ENCODE measurements around the gene GSTK1.
"Not testable (repeated sequence)": the region's sequence is repeated elsewhere in the genome, so short reads cannot be mapped to it uniquely, and the experiment has no call there.

Gene GSTK1

DNA sequence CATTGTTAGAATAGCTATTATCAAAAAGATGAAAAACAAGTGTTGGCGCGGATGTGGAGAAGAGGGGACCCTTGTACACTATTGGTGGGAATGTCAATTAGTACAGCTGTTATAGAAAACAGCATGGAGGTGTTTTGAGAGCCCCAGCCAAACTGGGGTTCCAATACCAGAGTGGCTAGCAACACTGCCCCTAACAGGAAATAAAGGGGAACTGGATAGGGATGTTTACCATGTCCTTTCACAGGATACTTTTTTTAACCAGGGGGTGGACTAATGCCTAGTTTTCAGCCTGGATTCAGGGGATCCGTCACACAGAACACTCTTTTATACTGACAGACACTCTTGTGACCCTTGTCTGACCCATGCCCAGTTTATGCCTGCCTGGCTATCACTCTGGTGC is 6.9 kb upstream of the GSTK1 start:
- FAIRE-seq = no peak
- TF ChIP-seq, protein P1, sequence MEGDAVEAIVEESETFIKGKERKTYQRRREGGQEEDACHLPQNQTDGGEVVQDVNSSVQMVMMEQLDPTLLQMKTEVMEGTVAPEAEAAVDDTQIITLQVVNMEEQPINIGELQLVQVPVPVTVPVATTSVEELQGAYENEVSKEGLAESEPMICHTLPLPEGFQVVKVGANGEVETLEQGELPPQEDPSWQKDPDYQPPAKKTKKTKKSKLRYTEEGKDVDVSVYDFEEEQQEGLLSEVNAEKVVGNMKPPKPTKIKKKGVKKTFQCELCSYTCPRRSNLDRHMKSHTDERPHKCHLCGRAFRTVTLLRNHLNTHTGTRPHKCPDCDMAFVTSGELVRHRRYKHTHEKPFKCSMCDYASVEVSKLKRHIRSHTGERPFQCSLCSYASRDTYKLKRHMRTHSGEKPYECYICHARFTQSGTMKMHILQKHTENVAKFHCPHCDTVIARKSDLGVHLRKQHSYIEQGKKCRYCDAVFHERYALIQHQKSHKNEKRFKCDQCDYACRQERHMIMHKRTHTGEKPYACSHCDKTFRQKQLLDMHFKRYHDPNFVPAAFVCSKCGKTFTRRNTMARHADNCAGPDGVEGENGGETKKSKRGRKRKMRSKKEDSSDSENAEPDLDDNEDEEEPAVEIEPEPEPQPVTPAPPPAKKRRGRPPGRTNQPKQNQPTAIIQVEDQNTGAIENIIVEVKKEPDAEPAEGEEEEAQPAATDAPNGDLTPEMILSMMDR (IDR thresholded peaks at IDR 0.05; ENCODE audit: insufficient read depth, missing control alignments) = no peak
- no peak for DNase-seq (ENCODE audit: insufficient read length, low spot score)

DNA sequence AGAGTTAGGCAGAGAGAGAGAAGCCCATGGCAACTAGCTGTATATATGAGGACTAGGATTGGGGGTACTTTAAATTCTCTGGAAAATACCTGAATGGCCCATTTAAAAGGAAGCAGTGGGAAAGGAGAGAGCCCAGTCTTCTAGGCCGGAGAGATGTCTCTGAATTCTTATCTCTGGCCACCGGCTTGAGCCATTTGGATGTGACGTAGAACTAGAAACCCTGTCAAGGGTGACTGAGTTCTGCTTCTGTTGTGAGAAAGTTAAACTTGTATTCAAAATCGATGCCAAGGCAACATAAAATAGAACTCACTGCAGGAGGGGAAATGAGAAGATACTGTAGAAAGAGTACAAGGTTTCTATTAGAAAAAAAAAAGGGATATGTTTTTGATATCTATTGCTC is 6.3 kb upstream of the GSTK1 start:
- TF ChIP-seq, protein P1 (IDR thresholded peaks at IDR 0.05; ENCODE audit: insufficient read depth, missing control alignments) = no peak
- no peak for DNase-seq (ENCODE audit: insufficient read length, low spot score)
- FAIRE-seq = no peak

DNA sequence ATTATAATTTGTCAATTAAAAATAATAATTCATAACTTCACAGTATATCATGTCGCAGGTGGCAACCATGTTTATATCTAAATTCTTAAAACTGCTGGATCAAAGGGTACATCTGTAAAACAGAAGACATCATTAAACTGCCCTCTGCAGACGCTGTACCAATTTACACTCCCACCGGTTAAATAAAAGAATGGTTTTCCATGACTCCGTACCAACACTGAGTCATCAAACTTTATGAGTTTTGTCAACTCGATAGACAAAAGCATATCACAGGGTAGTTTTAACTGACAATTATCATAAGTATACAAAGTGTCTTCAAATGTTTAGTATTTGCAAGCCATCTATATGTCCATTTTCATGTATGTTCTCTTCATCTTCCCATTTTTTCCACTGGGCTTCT is 5.7 kb upstream of the GSTK1 start:
- TF ChIP-seq, protein P1 (IDR thresholded peaks at IDR 0.05; ENCODE audit: insufficient read depth, missing control alignments) = no peak
- no peak for FAIRE-seq
- DNase-seq (ENCODE audit: insufficient read length, low spot score) = no peak

DNA sequence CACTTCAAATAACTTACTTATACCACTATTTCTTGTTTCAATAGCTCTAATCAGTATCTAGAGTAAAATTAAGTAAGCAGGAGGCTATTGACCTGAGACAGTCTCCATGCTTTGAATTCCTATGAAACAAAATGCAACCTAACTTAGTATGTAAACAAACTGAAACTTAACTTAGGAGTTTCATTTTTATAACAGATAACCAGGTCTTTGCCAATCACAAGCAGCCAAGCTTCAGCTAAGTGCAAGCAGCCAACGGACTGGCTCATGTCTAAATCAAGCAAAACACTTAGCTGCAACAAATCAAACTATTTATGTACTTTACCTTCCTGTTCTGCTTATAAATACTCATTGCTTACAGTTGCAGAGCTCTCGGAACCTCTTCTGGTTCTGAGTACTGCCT is 4.4 kb upstream of the GSTK1 start:
- FAIRE-seq (no peak), DNase-seq (ENCODE audit: insufficient read length, low spot score) (no peak)
- TF ChIP-seq, protein P1 (IDR thresholded peaks at IDR 0.05; ENCODE audit: insufficient read depth, missing control alignments) = no peak

DNA sequence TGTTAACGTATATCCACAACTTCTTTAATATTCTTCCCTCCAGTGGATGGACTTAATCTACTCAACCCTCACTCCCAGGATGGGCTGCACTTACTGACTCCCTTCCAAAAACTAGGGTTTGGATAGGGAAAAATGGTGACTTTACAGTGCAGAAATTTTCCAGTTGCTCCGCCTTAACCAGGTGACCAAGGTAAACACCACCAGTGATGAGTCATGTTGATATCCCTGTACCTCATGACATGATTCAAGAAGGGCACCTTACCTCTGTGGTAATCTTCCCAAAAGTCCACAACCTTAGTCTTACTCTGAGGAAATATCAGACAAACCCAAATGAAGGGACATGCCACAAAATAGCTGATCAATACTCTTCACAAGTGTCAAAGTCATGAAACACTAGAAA is 3.5 kb upstream of the GSTK1 start:
- TF ChIP-seq, protein P1 (IDR thresholded peaks at IDR 0.05; ENCODE audit: insufficient read depth, missing control alignments) = no peak
- no peak for FAIRE-seq
- DNase-seq (ENCODE audit: insufficient read length, low spot score) = no peak

DNA sequence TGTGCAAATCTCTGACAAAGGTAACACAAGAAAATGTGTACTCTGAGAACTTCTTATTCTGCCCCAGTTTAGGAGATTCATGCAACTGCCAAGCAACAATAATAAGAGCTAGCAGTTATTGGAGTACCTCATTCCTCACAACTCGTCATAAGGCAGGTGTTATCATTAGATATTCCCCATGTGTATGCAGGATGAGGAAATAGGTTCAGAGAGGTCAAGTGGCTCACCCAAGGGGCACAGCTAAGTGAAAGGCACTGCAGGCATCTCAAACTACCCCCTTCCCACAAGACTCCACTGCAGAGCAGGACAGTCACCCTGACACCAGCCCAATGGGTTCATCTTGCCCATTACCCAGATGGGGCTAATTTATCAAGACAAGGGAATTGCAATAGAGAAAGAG is 1.3 kb upstream of the GSTK1 start:
- no peak for DNase-seq (ENCODE audit: insufficient read length, low spot score)
- TF ChIP-seq, protein P1 (IDR thresholded peaks at IDR 0.05; ENCODE audit: insufficient read depth, missing control alignments) = no peak
- FAIRE-seq = no peak

DNA sequence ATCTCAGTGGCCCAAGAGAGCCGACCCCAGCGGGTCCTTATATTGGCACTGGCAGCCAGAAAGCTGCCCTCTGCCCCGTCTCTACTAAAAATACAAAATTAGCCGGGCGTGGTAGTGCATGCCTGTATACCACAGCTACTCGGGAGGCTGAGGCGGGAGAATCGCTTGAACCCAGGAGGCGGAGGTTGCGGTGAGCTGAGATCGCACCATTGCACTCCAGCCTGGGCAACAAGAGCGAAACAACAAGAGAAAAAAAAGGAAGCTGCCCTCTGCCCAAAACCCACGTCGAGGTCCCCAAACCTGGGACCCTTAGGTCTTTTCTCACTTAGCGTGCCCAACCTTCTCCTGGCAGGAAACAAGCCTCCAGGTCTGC is 941 bp downstream of the GSTK1 start:
- not testable (repeated sequence) for FAIRE-seq; DNase-seq (ENCODE audit: insufficient read length, low spot score)

DNA sequence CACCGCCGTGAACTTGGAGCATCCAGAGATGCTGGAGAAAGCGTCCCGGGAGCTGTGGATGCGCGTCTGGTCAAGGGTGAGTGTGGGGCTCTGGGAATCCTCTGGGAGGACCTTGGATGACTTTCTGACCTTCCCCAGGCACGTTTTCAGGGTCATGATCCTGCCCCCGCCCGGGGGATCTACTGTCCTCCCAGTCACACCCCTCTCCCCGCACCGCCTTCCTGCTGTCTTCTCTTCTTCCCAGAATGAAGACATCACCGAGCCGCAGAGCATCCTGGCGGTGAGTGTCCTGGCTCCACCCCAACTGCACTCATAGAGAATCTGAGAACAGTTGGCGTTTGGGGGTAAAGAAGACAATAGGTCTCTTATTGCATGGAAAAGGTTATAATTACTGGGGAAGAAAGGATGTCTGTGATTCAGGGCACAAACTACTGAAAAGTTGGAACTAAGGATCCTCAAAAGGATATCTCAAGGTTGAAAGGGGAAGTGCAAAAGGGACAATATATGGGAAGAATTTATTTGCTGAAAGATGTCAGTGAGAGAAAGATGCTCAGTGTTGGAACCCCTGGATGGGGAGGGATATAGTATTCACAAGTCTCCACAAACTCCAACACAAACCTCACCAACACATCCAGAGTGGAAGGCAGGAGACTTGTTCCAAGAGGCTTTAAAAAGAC is 1.9 kb downstream of the GSTK1 start:
- TF ChIP-seq, protein P1 (IDR thresholded peaks at IDR 0.05; ENCODE audit: insufficient read depth, missing control alignments) = no peak
- FAIRE-seq (no peak), DNase-seq (ENCODE audit: insufficient read length, low spot score) (no peak)

Data from D721Med (cell line).